ENCODE measurements around the gene SPTLC2.

DNA sequence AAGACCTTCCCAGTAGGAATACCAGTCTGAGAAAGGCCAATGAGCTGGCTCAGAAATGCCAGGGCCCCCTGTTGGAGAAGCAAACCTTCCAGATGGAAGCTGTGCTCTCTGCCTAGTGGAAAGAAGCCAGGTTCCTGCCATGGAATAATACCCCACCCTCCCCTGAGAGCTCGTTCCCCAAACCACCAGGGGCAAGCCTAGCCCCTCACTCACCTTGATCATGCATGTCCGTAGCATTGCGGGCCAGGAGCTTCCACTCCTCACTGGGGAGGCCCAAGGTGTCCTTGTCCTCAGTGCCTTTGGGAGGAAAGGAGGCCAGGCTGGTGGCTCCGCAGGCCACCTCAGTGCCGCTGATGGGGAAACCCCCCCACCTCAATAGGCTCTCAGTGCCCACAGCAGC lies 138.4 kb downstream of the SPTLC2 start:
- no peak for TF ChIP-seq CTCF (IDR thresholded peaks at IDR 0.05)
- no peak for TF ChIP-seq POLR2A (IDR thresholded peaks at IDR 0.05)
- TF ChIP-seq EP300 (IDR thresholded peaks at IDR 0.05; ENCODE audit: low read depth), result no peak
- TF ChIP-seq POLR2AphosphoS5 (IDR thresholded peaks at IDR 0.05), result no peak
